HG03432 (cell line): Measurements from ENCODE around the gene ATXN1.

Experiments used
- ATAC-seq: cut with Tn5 transposase; IDR thresholded peaks from one replicate; pipeline ENCODE4 v1.9.1; 2021; ENCODE audit warnings: mild to moderate bottlenecking, moderate library complexity; ENCODE audit not compliant: unreplicated experiment

Gene ATXN1

GRCh38 chr6:16488813-16489212 is 272.4 kb downstream of the ATXN1 start:
- ATAC-seq, result no peak

- no peak for ATAC-seq
Measured at GRCh38 chr6:16487996-16488674, 273.1 kb downstream of the ATXN1 start.

DNA sequence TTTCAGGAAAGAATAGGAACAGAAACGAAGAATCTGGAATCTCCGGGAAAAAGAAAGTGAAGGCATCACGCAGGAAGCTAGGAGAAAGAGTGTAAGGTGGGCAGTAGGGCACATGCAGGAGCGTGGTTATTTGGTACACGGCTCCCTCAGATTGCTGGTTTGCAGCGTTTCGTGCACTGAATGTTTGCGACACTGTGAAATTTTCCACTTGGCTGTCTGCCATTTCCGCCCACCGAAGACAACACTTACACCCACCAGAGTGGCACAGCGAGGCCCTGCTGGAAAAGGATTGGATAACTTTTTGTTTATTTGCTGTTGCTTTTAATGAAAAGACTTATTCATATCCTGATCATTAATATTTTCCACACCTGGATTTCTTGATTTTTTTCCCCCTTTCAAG is 274.6 kb downstream of the ATXN1 start:
- ATAC-seq, result no peak

DNA sequence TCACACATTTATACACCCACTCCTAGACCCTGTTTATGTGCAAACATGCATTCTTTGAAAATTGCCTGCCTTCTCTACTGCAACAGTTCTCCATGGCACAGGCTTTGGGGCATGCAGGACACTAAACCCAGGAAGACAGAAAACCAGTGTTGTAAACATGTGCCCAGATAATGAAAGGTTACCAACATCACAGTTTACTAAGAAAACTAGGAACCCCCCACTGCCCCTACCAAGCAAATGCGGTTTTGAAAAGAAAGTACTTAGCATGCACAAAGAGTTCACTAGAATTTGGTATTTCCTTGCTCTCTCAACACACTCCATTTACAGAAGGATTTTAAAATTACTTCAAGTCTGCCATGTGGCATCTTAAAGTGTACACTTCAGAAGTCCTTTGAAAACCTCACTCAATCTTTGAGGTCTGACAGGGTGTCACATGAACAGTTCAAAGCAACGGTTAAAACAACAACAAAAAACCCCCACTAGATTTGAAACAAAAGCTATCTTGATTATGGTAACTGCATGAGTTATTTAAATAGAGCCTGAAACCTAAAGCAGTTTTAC is 277.9 kb downstream of the ATXN1 start:
- peak; percentile 62 for ATAC-seq

- no peak for ATAC-seq
Measured at GRCh38 chr6:16482702-16483314, 278.5 kb downstream of the ATXN1 start.

GRCh38 chr6:16481697-16482399 is 279.4 kb downstream of the ATXN1 start:
- ATAC-seq, result peak; percentile 45

DNA sequence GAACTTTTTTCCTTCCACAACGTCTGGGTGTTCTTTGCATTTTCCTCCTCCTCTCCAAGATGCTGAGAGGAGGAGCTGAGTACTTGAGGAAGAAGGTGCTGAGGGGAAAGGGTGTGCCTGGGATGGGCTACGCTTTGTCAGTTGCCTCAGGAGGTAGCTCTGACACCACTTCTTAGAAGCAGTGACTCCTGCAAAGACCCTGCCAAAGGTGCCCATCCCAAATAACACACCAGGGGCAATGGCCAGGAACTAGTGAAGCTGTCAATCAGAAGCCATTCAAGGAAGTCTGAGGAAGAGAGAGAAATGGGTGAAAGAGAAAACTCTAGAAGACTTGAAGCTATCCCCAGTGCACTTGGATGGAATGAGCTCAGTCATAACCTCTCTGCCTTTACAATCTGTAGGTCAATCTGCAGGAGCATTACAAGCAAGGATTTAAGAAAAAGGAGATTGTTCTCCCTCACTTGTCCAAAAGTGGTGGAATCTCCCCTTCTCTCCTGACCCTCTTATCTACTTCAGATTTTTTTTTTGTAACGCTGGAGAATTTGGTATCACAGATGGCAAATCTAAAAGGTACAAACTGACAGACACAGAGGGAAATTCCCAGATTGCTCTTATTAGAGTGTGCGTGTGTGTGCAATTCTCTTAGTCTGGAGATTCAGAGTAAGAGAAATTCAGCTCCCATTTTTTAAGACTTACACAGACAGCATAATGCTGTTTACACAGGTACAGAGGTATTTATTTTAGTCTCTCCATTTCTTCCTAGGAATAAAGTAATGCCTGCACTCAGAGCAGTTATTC is 280.3 kb downstream of the ATXN1 start:
- ATAC-seq, result no peak

- no peak for ATAC-seq
Measured at GRCh38 chr6:16477367-16478149, 283.7 kb downstream of the ATXN1 start.

- ATAC-seq, result no peak
Measured at GRCh38 chr6:16476861-16477260, 284.4 kb downstream of the ATXN1 start.

- ATAC-seq, result no peak
Measured at GRCh38 chr6:16475494-16475781, 285.8 kb downstream of the ATXN1 start.

GRCh38 chr6:16474772-16475493 is 286.3 kb downstream of the ATXN1 start:
- ATAC-seq, result peak; percentile 30

GRCh38 chr6:16473908-16474771 is 287.1 kb downstream of the ATXN1 start:
- ATAC-seq, result no peak

GRCh38 chr6:16473184-16473907 is 287.9 kb downstream of the ATXN1 start:
- ATAC-seq, result peak; percentile 44

DNA sequence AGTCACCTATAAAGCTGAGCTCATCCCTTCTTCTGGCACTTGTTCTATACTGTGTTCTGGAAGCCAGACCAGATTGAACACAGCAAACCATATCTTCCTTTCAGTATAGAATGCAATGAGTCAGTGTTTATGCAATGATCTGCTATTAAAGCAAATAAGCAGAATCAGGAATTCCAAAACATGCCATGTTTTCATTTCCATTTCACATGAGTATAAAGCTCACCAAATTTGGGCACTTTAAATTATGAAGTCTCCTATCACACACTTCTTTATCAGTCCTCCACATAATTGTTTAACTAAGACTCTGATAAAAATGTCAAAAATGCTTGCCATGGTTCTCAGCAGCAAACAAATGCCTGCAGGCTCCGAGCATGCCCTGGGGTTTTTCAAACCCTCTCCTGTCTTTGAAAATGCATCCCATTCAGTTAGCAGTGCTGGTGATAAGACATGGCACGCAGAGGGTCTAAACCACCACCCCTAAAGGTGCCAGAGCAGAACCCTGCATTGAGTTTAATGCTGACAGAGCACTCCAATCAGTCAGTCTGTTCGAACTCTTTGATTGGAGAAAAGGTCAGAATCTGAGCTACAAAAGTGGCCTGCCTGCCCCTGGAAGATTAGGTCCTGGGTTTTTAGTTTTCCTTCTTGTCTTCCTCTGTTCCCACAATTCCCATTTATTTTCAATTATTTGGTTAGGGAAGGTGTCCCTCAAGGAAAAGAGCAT is 288.8 kb downstream of the ATXN1 start:
- ATAC-seq, result no peak

- ATAC-seq, result no peak
Measured at GRCh38 chr6:16471910-16472297, 289.4 kb downstream of the ATXN1 start.

GRCh38 chr6:16471222-16471909 is 289.9 kb downstream of the ATXN1 start:
- peak; percentile 57 for ATAC-seq
